Brain microvascular endothelial cell (primary cell): ENCODE data around the gene PLPPR1.

ENCODE experiments used
- DNase-seq: peaks from one replicate; pipeline ENCODE4 v3.0.0-alpha.2; 2020
- H3K27ac ChIP-seq: fragments of 250-450 bp; sonication (Bioruptor Pico); 2 replicates; pipeline ENCODE4 v1.5.1; 2020; ENCODE audit warnings: mild to moderate bottlenecking, moderate library complexity
- H3K27me3 ChIP-seq: fragments of 250-450 bp; sonication (Bioruptor Pico); replicated peaks from 2 replicates; pipeline ENCODE4 v1.5.1; 2020; ENCODE audit warnings: mild to moderate bottlenecking
- H3K36me3 ChIP-seq: fragments of 250-450 bp; sonication (Bioruptor Pico); replicated peaks from 2 replicates; pipeline ENCODE4 v1.5.1; 2020; ENCODE audit warnings: mild to moderate bottlenecking
- H3K4me3 ChIP-seq: 2 replicates; pipeline ENCODE4 v1.5.1; 2011; ENCODE audit warnings: low read depth, mild to moderate bottlenecking, control low read depth, low read length, moderate library complexity
- CTCF ChIP-seq: IDR thresholded peaks from 2 replicates; pipeline ENCODE4 v1.5.1; 2011; ENCODE audit warnings: low read depth, mild to moderate bottlenecking, moderate library complexity, low read length, control low read depth, inconsistent platforms; ENCODE audit errors: missing control alignments
- in situ Hi-C: cut with HindIII; loops from 2 replicates; pipeline ENCODE4 v1.10.0; 2017; ENCODE audit warnings: low sequenced_read_pairs, low pct_ligation_motif_present

PLPPR1 gene

GRCh38 chr9:101312661-101313060 lies 284.1 kb downstream of the PLPPR1 start:
- H3K36me3 ChIP-seq = no peaks in the 10 kb centered on the region
- H3K27ac ChIP-seq = no peak overlapping the region
- no peak for DNase-seq
- no peak for TF ChIP-seq CTCF
- in situ Hi-C loops = loop anchor here (25.0 kb wide), 1 partner anchor 700 kb away; no protein-coding TSS in a partner anchor
- H3K4me3 ChIP-seq = no peak overlapping the region
- no peaks in the 10 kb centered on the region for H3K27me3 ChIP-seq

- Histone ChIP-seq H3K4me3 (no peak overlapping the region), H3K36me3 (no peaks in the 10 kb centered on the region), H3K27me3 (no peaks in the 10 kb centered on the region), H3K27ac (no peak overlapping the region)
- no peak for DNase-seq
- in situ Hi-C loops = loop anchor here (25.0 kb wide), 1 partner anchor 703 kb away; no protein-coding TSS in a partner anchor
- TF ChIP-seq CTCF = no peak
These were observed 286.6 kb downstream of the PLPPR1 start for GRCh38 chr9:101315112-101315450.

DNA sequence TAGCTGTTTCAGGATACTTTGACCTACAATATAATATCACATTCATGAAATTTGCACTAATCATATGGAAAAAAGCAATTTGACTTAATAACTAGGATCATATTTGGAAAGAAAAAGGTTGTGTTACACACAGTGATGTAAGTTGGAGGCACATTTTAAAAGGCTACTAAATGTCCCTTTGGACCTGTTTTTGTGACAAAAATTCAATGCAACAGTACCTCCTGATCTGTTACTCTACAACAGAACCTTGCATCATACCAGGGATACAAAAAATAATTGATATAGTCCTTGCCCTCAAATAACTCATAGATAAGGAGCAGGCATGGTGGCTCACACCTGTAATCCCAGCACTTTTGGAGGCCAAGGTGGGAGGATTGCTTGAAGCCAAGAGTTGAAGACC lies 289.2 kb downstream of the PLPPR1 start:
- Histone ChIP-seq H3K36me3 (no peaks in the 10 kb centered on the region), H3K27ac (no peak overlapping the region), H3K4me3 (no peak overlapping the region), H3K27me3 (no peaks in the 10 kb centered on the region)
- no peak for DNase-seq
- in situ Hi-C loops = loop anchor here (25.0 kb wide), 1 partner anchor 705 kb away; no protein-coding TSS in a partner anchor
- TF ChIP-seq CTCF = no peak

- in situ Hi-C loops = loop anchor here (25.0 kb wide), 1 partner anchor 711 kb away; no protein-coding TSS in a partner anchor
- Histone ChIP-seq H3K27ac (no peak overlapping the region), H3K36me3 (no peaks in the 10 kb centered on the region), H3K27me3 (no peaks in the 10 kb centered on the region), H3K4me3 (no peak overlapping the region)
- DNase-seq = no peak
- TF ChIP-seq CTCF = no peak
These were observed 294.6 kb downstream of the PLPPR1 start for GRCh38 chr9:101323129-101323528.

DNA sequence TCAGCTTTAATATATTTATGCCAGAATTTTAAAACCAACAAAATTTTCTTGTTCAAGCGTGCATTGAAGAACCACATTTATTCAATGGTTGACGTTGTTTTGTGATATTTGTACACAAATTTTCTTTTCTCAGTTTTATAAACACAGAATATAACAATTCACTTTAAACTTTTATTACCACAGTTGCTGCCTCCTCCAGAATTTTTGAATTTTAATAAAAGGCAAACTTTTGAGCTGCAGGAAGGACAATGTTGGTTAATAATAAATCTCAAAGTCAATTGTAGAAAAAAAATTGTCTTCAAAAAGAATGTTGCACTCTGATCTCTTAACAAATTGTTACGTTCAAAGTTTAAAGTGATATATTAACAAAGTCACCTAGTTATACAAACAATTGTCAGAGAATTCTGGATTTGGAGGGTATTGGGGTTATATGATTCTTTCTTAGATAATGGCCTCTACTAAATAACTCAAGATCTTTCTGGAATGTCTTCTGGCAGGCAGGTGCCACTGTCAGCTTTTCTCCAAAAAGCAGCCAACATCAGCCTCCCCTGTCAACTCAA lies 295.8 kb downstream of the PLPPR1 start:
- H3K4me3 ChIP-seq = no peak overlapping the region
- H3K27ac ChIP-seq = no peak overlapping the region
- in situ Hi-C loops = loop anchor here (25.0 kb wide), 1 partner anchor 712 kb away; no protein-coding TSS in a partner anchor
- no peaks in the 10 kb centered on the region for H3K27me3 ChIP-seq
- no peak for DNase-seq
- H3K36me3 ChIP-seq = no peaks in the 10 kb centered on the region
- TF ChIP-seq CTCF = no peak

DNA sequence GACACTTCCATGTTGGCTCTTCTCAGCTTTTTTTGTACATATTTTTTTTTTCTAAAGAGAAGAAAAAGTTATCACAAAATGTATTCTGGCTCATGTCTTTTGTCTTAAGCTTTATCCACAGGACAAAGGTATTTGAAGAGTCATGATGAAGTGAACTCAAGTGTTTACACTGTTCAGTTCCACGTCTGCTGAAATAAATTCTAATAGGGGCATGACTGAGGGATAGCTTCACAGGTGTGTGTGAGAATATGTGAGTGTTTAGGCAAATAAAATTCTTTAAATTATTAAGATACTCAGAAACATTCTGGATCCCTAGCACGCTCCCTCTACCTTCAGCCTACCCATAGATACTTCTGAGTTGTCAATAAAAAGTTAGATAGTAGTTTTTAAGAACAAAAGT lies 296.5 kb downstream of the PLPPR1 start:
- no peak for DNase-seq
- Histone ChIP-seq H3K4me3 (no peak overlapping the region), H3K36me3 (no peaks in the 10 kb centered on the region), H3K27ac (no peak overlapping the region), H3K27me3 (no peaks in the 10 kb centered on the region)
- no peak for TF ChIP-seq CTCF
- in situ Hi-C loops = no loop called here
